MG63 (cell line): Measurements from ENCODE around the gene ACSM4. TPM values are rescaled to one million over a fixed set of nuclear protein-coding genes. Genes with fewer than 3 reads are reported as not detected.
"Not testable (repeated sequence)": the region's sequence is repeated elsewhere in the genome, so short reads cannot be mapped to it uniquely, and the experiment has no call there.

ENCODE experiments used
- DNase-seq: peaks from one replicate; pipeline ENCODE4 v3.0.0-alpha.2; 2020
- H3K27me3 ChIP-seq: fragments of 250-450 bp; sonication (Bioruptor Pico); 2 replicates; pipeline ENCODE4 v1.5.1; 2020; ENCODE audit warnings: mild to moderate bottlenecking, moderate library complexity
- H3K36me3 ChIP-seq: fragments of 250-450 bp; sonication (Bioruptor Pico); 2 replicates; pipeline ENCODE4 v1.5.1; 2020; ENCODE audit warnings: mild to moderate bottlenecking, moderate library complexity
- H3K4me3 ChIP-seq: fragments of 250-450 bp; sonication (Bioruptor Pico); 2 replicates; pipeline ENCODE4 v1.5.1; 2020; ENCODE audit warnings: mild to moderate bottlenecking, moderate library complexity
- H3K9me3 ChIP-seq: fragments of 250-450 bp; sonication (Bioruptor Pico); 2 replicates; pipeline ENCODE4 v1.5.1; 2020; ENCODE audit warnings: mild to moderate bottlenecking, moderate library complexity
- total RNA-seq: library from RNA; depleted of rRNA; stranded (reverse); fragments of >200 nt; shearing (Covaris generic); gene quantifications from 2 replicates; pipeline ENCODE4 v1.2.3, GENCODE V29; 2014; ENCODE audit warnings: low replicate concordance

ACSM4 gene
- total RNA-seq, 1 experiment from 2014 or later: not detected

- H3K9me3 ChIP-seq: no peaks in the 10 kb centered on the region
- H3K36me3 ChIP-seq: no peaks in the 10 kb centered on the region
- H3K27me3 ChIP-seq: no peaks in the 10 kb centered on the region; the same call in 1 of the 2 replicates
- no peak overlapping the region for H3K4me3 ChIP-seq
- no peak for DNase-seq
Observed at GRCh38 chr12:7310070-7310469, 6.2 kb downstream of the ACSM4 start.

- no peaks in the 10 kb centered on the region for H3K27me3 ChIP-seq
- no peak for DNase-seq
- no peaks in the 10 kb centered on the region for H3K9me3 ChIP-seq
- H3K4me3 ChIP-seq: no peak overlapping the region
- H3K36me3 ChIP-seq: no peaks in the 10 kb centered on the region
Observed at GRCh38 chr12:7319930-7320329, 16.1 kb downstream of the ACSM4 start.

- Histone ChIP-seq H3K36me3 (no peaks in the 10 kb centered on the region), H3K9me3 (no peaks in the 10 kb centered on the region), H3K27me3 (no peaks in the 10 kb centered on the region), H3K4me3 (no peak overlapping the region)
- no peak for DNase-seq
Observed at GRCh38 chr12:7321624-7322023, 17.8 kb downstream of the ACSM4 start.

GRCh38 chr12:7322599-7322998 is 18.7 kb downstream of the ACSM4 start:
- Histone ChIP-seq H3K9me3 (no peaks in the 10 kb centered on the region), H3K36me3 (no peaks in the 10 kb centered on the region), H3K27me3 (no peaks in the 10 kb centered on the region), H3K4me3 (no peak overlapping the region)
- DNase-seq: no peak

GRCh38 chr12:7324176-7324575 is 20.3 kb downstream of the ACSM4 start:
- Histone ChIP-seq H3K36me3 (no peaks in the 10 kb centered on the region), H3K4me3 (no peak overlapping the region), H3K27me3 (no peaks in the 10 kb centered on the region; the same call in 1 of the 2 replicates), H3K9me3 (no peaks in the 10 kb centered on the region)
- no peak for DNase-seq

- Histone ChIP-seq H3K9me3 (no peaks in the 10 kb centered on the region), H3K27me3 (no peaks in the 10 kb centered on the region; the same call in 1 of the 2 replicates), H3K36me3 (no peaks in the 10 kb centered on the region), H3K4me3 (no peak overlapping the region)
- no peak for DNase-seq
Observed at GRCh38 chr12:7327918-7328317, 24.0 kb downstream of the ACSM4 start.

- H3K4me3 ChIP-seq, H3K36me3 ChIP-seq, H3K27me3 ChIP-seq, H3K9me3 ChIP-seq, DNase-seq: not testable (repeated sequence)
Observed at GRCh38 chr12:7337790-7338189, 33.9 kb downstream of the ACSM4 start.

GRCh38 chr12:7339675-7340074 is 35.8 kb downstream of the ACSM4 start:
- no peak overlapping the region for H3K4me3 ChIP-seq
- H3K36me3 ChIP-seq: no peaks in the 10 kb centered on the region
- H3K9me3 ChIP-seq: no peaks in the 10 kb centered on the region
- H3K27me3 ChIP-seq: no peaks in the 10 kb centered on the region
- no peak for DNase-seq

GRCh38 chr12:7344833-7345606 is 41.1 kb downstream of the ACSM4 start:
- Histone ChIP-seq H3K36me3 (no peaks in the 10 kb centered on the region), H3K4me3 (no peak overlapping the region), H3K9me3 (no peaks in the 10 kb centered on the region), H3K27me3 (no peaks in the 10 kb centered on the region)
- DNase-seq: no peak

- no peaks in the 10 kb centered on the region for H3K36me3 ChIP-seq
- H3K27me3 ChIP-seq: no peaks in the 10 kb centered on the region
- H3K9me3 ChIP-seq: no peaks in the 10 kb centered on the region
- no peak for DNase-seq
- H3K4me3 ChIP-seq: no peak overlapping the region
Observed at GRCh38 chr12:7346551-7347225, 42.8 kb downstream of the ACSM4 start.

- Histone ChIP-seq H3K4me3 (no peak overlapping the region), H3K36me3 (no peaks in the 10 kb centered on the region), H3K27me3 (no peaks in the 10 kb centered on the region), H3K9me3 (no peaks in the 10 kb centered on the region)
- no peak for DNase-seq
Observed at GRCh38 chr12:7349418-7349817, 45.5 kb downstream of the ACSM4 start.

GRCh38 chr12:7351177-7351576 is 47.3 kb downstream of the ACSM4 start:
- Histone ChIP-seq H3K4me3 (no peak overlapping the region), H3K9me3 (no peaks in the 10 kb centered on the region), H3K27me3 (no peaks in the 10 kb centered on the region), H3K36me3 (no peaks in the 10 kb centered on the region)
- DNase-seq: no peak

GRCh38 chr12:7352661-7353060 is 48.8 kb downstream of the ACSM4 start:
- H3K9me3 ChIP-seq: no peaks in the 10 kb centered on the region
- H3K36me3 ChIP-seq: no peaks in the 10 kb centered on the region
- no peak overlapping the region for H3K4me3 ChIP-seq
- DNase-seq: no peak
- H3K27me3 ChIP-seq: no peaks in the 10 kb centered on the region

GRCh38 chr12:7354529-7354928 is 50.7 kb downstream of the ACSM4 start:
- Histone ChIP-seq H3K36me3 (no peaks in the 10 kb centered on the region), H3K9me3 (no peaks in the 10 kb centered on the region), H3K4me3 (no peak overlapping the region), H3K27me3 (no peaks in the 10 kb centered on the region)
- peak; percentile 71 for DNase-seq

- Histone ChIP-seq H3K9me3 (no peaks in the 10 kb centered on the region), H3K36me3 (no peaks in the 10 kb centered on the region), H3K4me3 (no peak overlapping the region), H3K27me3 (no peaks in the 10 kb centered on the region)
- no peak for DNase-seq
Observed at GRCh38 chr12:7361265-7361664, 57.4 kb downstream of the ACSM4 start.

GRCh38 chr12:7362734-7363133 is 58.9 kb downstream of the ACSM4 start:
- H3K27me3 ChIP-seq: no peaks in the 10 kb centered on the region
- no peaks in the 10 kb centered on the region for H3K36me3 ChIP-seq
- H3K4me3 ChIP-seq: no peak overlapping the region
- no peak for DNase-seq
- no peaks in the 10 kb centered on the region for H3K9me3 ChIP-seq

GRCh38 chr12:7369274-7369729 is 65.4 kb downstream of the ACSM4 start:
- H3K36me3 ChIP-seq: no peaks in the 10 kb centered on the region
- DNase-seq: peak; percentile 84
- no peaks in the 10 kb centered on the region for H3K27me3 ChIP-seq
- peak overlapping the region; percentile 0; the same call in 1 of the 2 replicates for H3K4me3 ChIP-seq
- H3K9me3 ChIP-seq: no peaks in the 10 kb centered on the region

- DNase-seq: no peak
- Histone ChIP-seq H3K27me3 (no peaks in the 10 kb centered on the region), H3K36me3 (no peaks in the 10 kb centered on the region), H3K9me3 (no peaks in the 10 kb centered on the region), H3K4me3 (no peak overlapping the region)
Observed at GRCh38 chr12:7373226-7373625, 69.4 kb downstream of the ACSM4 start.
